Adrenal gland (tissue), 5 donors: Measurements from ENCODE around the gene LKAAEAR1.

Experiments
- CTCF ChIP-seq, 6 experiments: fragments of 450-650 bp in 4 of 6; fragments of 200-600 bp in 2 of 6; sonication (generic) in 1 of 6; IDR thresholded peaks; 1 replicate in 5 of 6; 2 replicates in 1 of 6; pipeline versions ENCODE4 v1.5.1 to v1.8.0; 2016 to 2021; ENCODE audit warnings: antibody characterized with exemption in 6 of 6, mild to moderate bottlenecking in 2 of 6, moderate library complexity in 1 of 6
- POLR2A ChIP-seq, 2 donors: fragments of 450-650 bp; IDR thresholded peaks; one replicate each; pipeline ENCODE4 v1.6.1; 2017; ENCODE audit warnings: antibody characterized with exemption in 2 of 2, mild to moderate bottlenecking in 2 of 2, moderate library complexity in 1 of 2
- donor health status: DM: no; HTN: no; CAD: no.

GRCh38 chr20:64093013-64093503 lies 8.9 kb upstream of the LKAAEAR1 start:
- TF ChIP-seq POLR2A (IDR thresholded peaks at IDR 0.05) (no peak), CTCF (IDR thresholded peaks at IDR 0.05) (no peak)
